GM13976 (cell line): ENCODE measurements around the gene ITPK1.

Experiments used
- DNase-seq: peaks from one replicate; pipeline ENCODE4 v3.0.0; 2012; ENCODE audit warnings: low spot score
- in situ Hi-C: fragments of 300-500 bp; cut with MboI; formaldehyde crosslinking; loops from one replicate; pipeline ENCODE4 v1.12.0; 2022; ENCODE audit warnings: low sequenced_read_pairs, mixed read lengths, inconsistent platforms; ENCODE audit not compliant: unreplicated experiment
- TF ChIP-seq, protein P1 (sequence below): IDR thresholded peaks from 2 replicates; pipeline ENCODE4 v1.5.1; 2012; ENCODE audit warnings: borderline replicate concordance, mild to moderate bottlenecking; ENCODE audit not compliant: insufficient read depth; ENCODE audit errors: extremely low read depth, missing control alignments, control extremely low read depth

The ITPK1 gene

DNA sequence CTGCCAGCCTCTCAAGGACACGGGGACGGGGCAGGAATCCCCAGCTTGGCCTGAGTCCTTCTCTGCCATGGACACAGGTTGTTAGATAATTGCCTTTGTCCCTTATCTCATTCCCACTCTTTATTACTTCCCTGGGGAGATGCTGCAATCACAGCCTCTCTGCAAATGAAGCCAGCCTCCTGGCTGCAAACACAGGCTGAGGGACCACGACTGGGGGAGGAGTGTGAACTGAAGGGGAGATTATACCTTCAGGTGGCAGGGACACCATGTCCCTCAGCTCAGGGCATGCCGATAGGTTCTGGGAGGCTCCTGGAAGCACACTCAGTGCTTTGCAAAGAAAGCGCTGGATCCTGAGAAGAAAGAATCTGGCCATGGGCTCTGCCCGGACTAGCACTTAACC lies 208.9 kb downstream of the ITPK1 start:
- in situ Hi-C loops = no loop called here
- no peak for DNase-seq
- TF ChIP-seq, protein P1, sequence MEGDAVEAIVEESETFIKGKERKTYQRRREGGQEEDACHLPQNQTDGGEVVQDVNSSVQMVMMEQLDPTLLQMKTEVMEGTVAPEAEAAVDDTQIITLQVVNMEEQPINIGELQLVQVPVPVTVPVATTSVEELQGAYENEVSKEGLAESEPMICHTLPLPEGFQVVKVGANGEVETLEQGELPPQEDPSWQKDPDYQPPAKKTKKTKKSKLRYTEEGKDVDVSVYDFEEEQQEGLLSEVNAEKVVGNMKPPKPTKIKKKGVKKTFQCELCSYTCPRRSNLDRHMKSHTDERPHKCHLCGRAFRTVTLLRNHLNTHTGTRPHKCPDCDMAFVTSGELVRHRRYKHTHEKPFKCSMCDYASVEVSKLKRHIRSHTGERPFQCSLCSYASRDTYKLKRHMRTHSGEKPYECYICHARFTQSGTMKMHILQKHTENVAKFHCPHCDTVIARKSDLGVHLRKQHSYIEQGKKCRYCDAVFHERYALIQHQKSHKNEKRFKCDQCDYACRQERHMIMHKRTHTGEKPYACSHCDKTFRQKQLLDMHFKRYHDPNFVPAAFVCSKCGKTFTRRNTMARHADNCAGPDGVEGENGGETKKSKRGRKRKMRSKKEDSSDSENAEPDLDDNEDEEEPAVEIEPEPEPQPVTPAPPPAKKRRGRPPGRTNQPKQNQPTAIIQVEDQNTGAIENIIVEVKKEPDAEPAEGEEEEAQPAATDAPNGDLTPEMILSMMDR = no peak

DNA sequence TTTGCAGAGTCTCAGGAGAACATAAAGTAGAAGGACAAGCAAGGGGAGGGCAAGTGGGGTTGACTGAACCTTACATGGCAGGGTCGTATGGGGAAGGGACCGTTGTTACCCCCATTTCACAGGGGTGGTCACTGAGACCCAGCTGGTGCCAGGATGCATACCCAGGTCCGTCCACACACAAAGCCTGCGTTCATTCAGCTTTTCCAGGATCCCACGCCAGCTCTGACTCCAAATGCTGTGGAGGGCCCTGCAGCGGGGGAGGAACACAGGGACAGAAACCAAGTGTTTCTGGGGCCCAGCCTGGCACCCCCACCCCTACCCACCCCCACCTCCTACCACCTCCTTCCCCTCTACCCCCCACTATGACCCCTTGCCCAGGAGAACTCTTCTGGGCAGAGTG lies 209.3 kb downstream of the ITPK1 start:
- DNase-seq = no peak
- TF ChIP-seq, protein P1 = no peak
- in situ Hi-C loops = no loop called here

GRCh38 chr14:92905667-92906066 lies 210.1 kb downstream of the ITPK1 start:
- in situ Hi-C loops = no loop called here
- DNase-seq = no peak
- TF ChIP-seq, protein P1 = no peak

GRCh38 chr14:92903359-92903758 lies 212.4 kb downstream of the ITPK1 start:
- TF ChIP-seq, protein P1 = no peak
- in situ Hi-C loops = no loop called here
- no peak for DNase-seq

- TF ChIP-seq, protein P1 = no peak
- DNase-seq = no peak
- in situ Hi-C loops = no loop called here
Measured at GRCh38 chr14:92902726-92903125, 213.0 kb downstream of the ITPK1 start.

DNA sequence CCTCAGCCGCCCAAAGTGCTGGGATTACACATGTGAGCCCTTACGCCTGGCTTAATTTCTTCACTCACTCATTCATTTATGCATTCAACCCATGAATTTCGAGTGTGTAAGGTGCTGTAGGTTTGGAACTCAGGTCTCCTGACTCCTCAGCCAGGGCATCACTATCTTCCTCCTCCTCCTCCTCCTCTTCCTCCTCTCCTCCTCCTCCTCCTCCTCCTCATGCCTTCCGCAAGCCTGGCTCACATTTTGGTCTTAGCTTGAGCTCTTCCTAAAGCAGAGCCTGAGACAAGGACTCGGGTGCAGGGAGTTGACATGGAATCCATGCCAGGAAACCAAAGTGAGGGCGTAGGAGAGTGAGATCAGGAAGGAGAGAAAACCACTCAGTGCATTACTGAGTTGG lies 213.5 kb downstream of the ITPK1 start:
- DNase-seq = no peak
- TF ChIP-seq, protein P1 = no peak
- in situ Hi-C loops = no loop called here

- in situ Hi-C loops = no loop called here
- no peak for DNase-seq
- TF ChIP-seq, protein P1 = no peak
Measured at GRCh38 chr14:92900660-92901059, 215.1 kb downstream of the ITPK1 start.
